Spleen (tissue), 11 donors: Measurements from ENCODE around the gene ABCA10. TPM values are rescaled to one million over a fixed set of nuclear protein-coding genes. Genes with fewer than 3 reads are reported as not detected.
A peak's percentile ranks its signal among the peaks of the same experiment; 100 is the strongest.

Source experiments
- DNase-seq: peaks from one replicate; pipeline ENCODE4 v3.0.0-alpha.2; 2020
- H3K27ac ChIP-seq, 8 donors: fragments of 200-600 bp; sonication (generic) in 7 of 8; 1 replicate in 4 of 8; 2 replicates in 4 of 8; pipeline versions ENCODE4 v1.5.0 to v1.8.0; 2016 to 2021; ENCODE audit warnings: inconsistent platforms in 4 of 8, mild to moderate bottlenecking in 4 of 8, moderate library complexity in 1 of 8
- H3K27me3 ChIP-seq, 7 donors: fragments of 200-600 bp; sonication (generic) in 6 of 7; replicated peaks in 1 of 7; 1 replicate in 4 of 7; 2 replicates in 3 of 7; pipeline versions ENCODE4 v1.5.0 to v1.8.0; 2016 to 2021; ENCODE audit warnings: inconsistent platforms in 3 of 7, mild to moderate bottlenecking in 1 of 7
- H3K36me3 ChIP-seq, 6 donors: fragments of 200-600 bp; sonication (generic) in 5 of 6; 1 replicate in 4 of 6; 2 replicates in 2 of 6; pipeline versions ENCODE4 v1.5.0 to v1.8.0; 2016 to 2021; ENCODE audit warnings: inconsistent platforms in 2 of 6
- H3K4me1 ChIP-seq, 6 donors: fragments of 200-600 bp; sonication (generic) in 5 of 6; 1 replicate in 3 of 6; 2 replicates in 3 of 6; pipeline versions ENCODE4 v1.5.0 to v1.8.0; 2016 to 2021; ENCODE audit warnings: inconsistent platforms in 3 of 6
- H3K4me3 ChIP-seq, 8 donors: fragments of 200-600 bp; sonication (generic) in 7 of 8; 1 replicate in 4 of 8; 2 replicates in 4 of 8; pipeline versions ENCODE4 v1.5.0 to v1.8.0; 2016 to 2021; ENCODE audit warnings: inconsistent platforms in 4 of 8, mild to moderate bottlenecking in 4 of 8, moderate library complexity in 2 of 8
- H3K9me3 ChIP-seq, 8 donors: fragments of 200-600 bp; sonication (generic) in 7 of 8; 1 replicate in 4 of 8; 2 replicates in 4 of 8; pipeline versions ENCODE4 v1.5.0 to v1.8.0; 2016 to 2021; ENCODE audit warnings: inconsistent platforms in 4 of 8
- CTCF ChIP-seq, 11 experiments: fragments of 200-600 bp in 7 of 11; fragments of 450-650 bp in 4 of 11; sonication (generic) in 4 of 11; IDR thresholded peaks in 8 of 11; conservative IDR thresholded peaks in 3 of 11; 1 replicate in 7 of 11; 2 replicates in 4 of 11; pipeline versions ENCODE4 v1.4.0 to v1.8.0; 2016 to 2021; ENCODE audit warnings: antibody characterized with exemption in 11 of 11, inconsistent platforms in 4 of 11, mild to moderate bottlenecking in 1 of 11
- POLR2A ChIP-seq, 3 donors: fragments of 450-650 bp; IDR thresholded peaks; one replicate each; pipeline ENCODE4 v1.5.1; 2017; ENCODE audit warnings: antibody characterized with exemption in 3 of 3, mild to moderate bottlenecking in 1 of 3
- POLR2AphosphoS5 ChIP-seq, 3 donors: sonication (generic); formaldehyde crosslinking; IDR thresholded peaks; one replicate each; pipeline ENCODE4 v1.5.1; 2017; ENCODE audit warnings: antibody characterized with exemption in 3 of 3
- WGBS, 5 donors: extraction: QIAGEN DNeasy Blood & Tissue Kit in 3 of 5; methylation state at CpG; one replicate each; pipeline versions ENCODE4 v1.1.5 to v1.1.7; 2013 to 2018; 5-methylcytosine and 5-hydroxymethylcytosine counted together
- intact Hi-C: fragments of 100-400 bp; cut with DNase I; formaldehyde crosslinking; loops from one replicate; pipeline ENCODE4 v1.15.0; 2023; ENCODE audit warnings: low total_unique reads
- polyA plus RNA-seq, 3 donors: library from polyadenylated mRNA; stranded (reverse); fragments of 200-250 nt; gene quantifications; one replicate each; pipeline ENCODE4 v1.2.1, GENCODE V29; 2013
- total RNA-seq, 7 donors: library from RNA; depleted of rRNA in 3 of 7; stranded (reverse); fragments of >200 nt in 3 of 7; fragmentation: NEBNext Ultra II Directional in 4 of 7; extraction: Animal tissue kit (Norgen Biotek cat#: 25700) in 4 of 7; gene quantifications; one replicate each; pipeline versions ENCODE4 v1.1.0 to v1.2.1, GENCODE V29; 2016 to 2021
- donor health status: healthy with polysubstance abuse.
- donor health status: DM: no; HTN: no; CAD: no; lungs with moderate emphysema.
- donor health status: DM: no; HTN: no; CAD: no.
- donor health status: Bipolar disorder and iron deficiency.
- donor health status: healthy.
- donor health status: DM: no; HTN: no; CAD: no.
- donor health status: DM: yes; HTN: yes; CAD: no.

Gene ABCA10
- total and polyA plus RNA-seq, 10 donors = 1.5 to 4.9 (median 2.4) TPM

- no peaks in the 10 kb centered on the region for H3K9me3 ChIP-seq
- intact Hi-C loops = no loop called here
- H3K27ac ChIP-seq = no peak overlapping the region
- DNase-seq = no peak
- H3K27me3 ChIP-seq = no peaks in the 10 kb centered on the region
- H3K36me3 ChIP-seq = peaks cover 0 to 57% (median 17%) of the 10 kb centered on the region in 6 donors
- no peak for TF ChIP-seq POLR2AphosphoS5 (IDR thresholded peaks at IDR 0.05)
- TF ChIP-seq CTCF (IDR thresholded peaks at IDR 0.05 in 8 of 11, conservative IDR thresholded peaks at IDR 0.05 in 3 of 11) = no peak
- no peak for TF ChIP-seq POLR2A (IDR thresholded peaks at IDR 0.05)
- WGBS, 5 donors = 59 to 81% (median 74%) methylated on average over 1 of the region's 1 CpG
- no peak overlapping the region for H3K4me3 ChIP-seq
- no peaks in the 10 kb centered on the region for H3K4me1 ChIP-seq
Observed at GRCh38 chr17:69254187-69254586, 25.6 kb upstream of the ABCA10 start.

- no peaks in the 10 kb centered on the region for H3K9me3 ChIP-seq
- no peak for TF ChIP-seq POLR2AphosphoS5 (IDR thresholded peaks at IDR 0.05)
- TF ChIP-seq CTCF (IDR thresholded peaks at IDR 0.05 in 8 of 11, conservative IDR thresholded peaks at IDR 0.05 in 3 of 11) = no peak
- TF ChIP-seq POLR2A (IDR thresholded peaks at IDR 0.05) = no peak
- no peak for DNase-seq
- no peak overlapping the region for H3K27ac ChIP-seq
- H3K4me1 ChIP-seq = peaks cover 0 to 3% (median 0%) of the 10 kb centered on the region in 6 donors
- no peak overlapping the region for H3K4me3 ChIP-seq
- intact Hi-C loops = no loop called here
- 95 to 96% (median 95%) methylated on average over 4 of the region's 4 CpGs for WGBS, 5 donors
- H3K36me3 ChIP-seq = peaks cover 0 to 59% (median 17%) of the 10 kb centered on the region in 6 donors
- no peaks in the 10 kb centered on the region for H3K27me3 ChIP-seq
Observed at GRCh38 chr17:69250641-69251040, 22.0 kb upstream of the ABCA10 start.

GRCh38 chr17:69246726-69247375 lies 18.2 kb upstream of the ABCA10 start:
- DNase-seq = no peak
- Histone ChIP-seq H3K27ac (no peak overlapping the region), H3K9me3 (no peaks in the 10 kb centered on the region), H3K4me3 (no peak overlapping the region), H3K36me3 (peaks cover 0 to 36% (median 0%) of the 10 kb centered on the region in 6 donors), H3K4me1 (peaks cover 0 to 3% (median 0%) of the 10 kb centered on the region in 6 donors), H3K27me3 (no peaks in the 10 kb centered on the region)
- intact Hi-C loops = no loop called here
- 66 to 76% (median 68%) methylated on average over 4 of the region's 4 CpGs for WGBS, 5 donors
- no peak for TF ChIP-seq POLR2A (IDR thresholded peaks at IDR 0.05)
- TF ChIP-seq CTCF (IDR thresholded peaks at IDR 0.05 in 8 of 11, conservative IDR thresholded peaks at IDR 0.05 in 3 of 11) = peak in 10 of 11 experiments; percentile 38 to 65 (median 59)

GRCh38 chr17:69246202-69246601 lies 17.6 kb upstream of the ABCA10 start:
- H3K27me3 ChIP-seq = no peaks in the 10 kb centered on the region
- H3K36me3 ChIP-seq = peaks cover 0 to 31% (median 0%) of the 10 kb centered on the region in 6 donors
- H3K4me3 ChIP-seq = no peak overlapping the region
- intact Hi-C loops = no loop called here
- H3K4me1 ChIP-seq = peaks cover 0 to 3% (median 0%) of the 10 kb centered on the region in 6 donors
- no peak for DNase-seq
- no peak for TF ChIP-seq POLR2AphosphoS5 (IDR thresholded peaks at IDR 0.05)
- no peak overlapping the region for H3K27ac ChIP-seq
- H3K9me3 ChIP-seq = no peaks in the 10 kb centered on the region
- 77 to 88% (median 81%) methylated on average over 1 of the region's 1 CpG for WGBS, 5 donors
